Liver (tissue), 9 donors: ENCODE results near the gene EOLA1. TPM values are rescaled to one million over a fixed set of nuclear protein-coding genes. Genes with fewer than 3 reads are reported as not detected.

ENCODE experiments used
- DNase-seq: peaks from one replicate; pipeline ENCODE4 v3.0.0-alpha.2; 2017; ENCODE audit warnings: low spot score
- H3K27ac ChIP-seq, 2 donors: one replicate each; pipeline ENCODE4 v1.7.0; 2013; ENCODE audit warnings: inconsistent platforms in 2 of 2, low read length in 2 of 2, control low read depth in 1 of 2, low read depth in 1 of 2, mild to moderate bottlenecking in 1 of 2
- H3K27me3 ChIP-seq, 4 donors: one replicate each; pipeline versions ENCODE4 v1.6.1 to v1.7.0; 2013; ENCODE audit warnings: low read length in 3 of 4, inconsistent platforms in 1 of 4, mild to moderate bottlenecking in 1 of 4, moderate library complexity in 1 of 4; ENCODE audit not compliant: control insufficient read depth in 4 of 4, insufficient read depth in 4 of 4
- H3K36me3 ChIP-seq, 4 donors: one replicate each; pipeline versions ENCODE4 v1.6.1 to v1.7.0; 2013; ENCODE audit warnings: low read length in 3 of 4, mild to moderate bottlenecking in 3 of 4, low read depth in 1 of 4, moderate library complexity in 1 of 4; ENCODE audit not compliant: control insufficient read depth in 4 of 4, insufficient read depth in 3 of 4
- H3K4me1 ChIP-seq, 4 donors: one replicate each; pipeline versions ENCODE4 v1.6.1 to v1.7.0; 2013; ENCODE audit warnings: low read length in 3 of 4, mild to moderate bottlenecking in 3 of 4, moderate library complexity in 1 of 4; ENCODE audit not compliant: control insufficient read depth in 4 of 4, insufficient read depth in 4 of 4
- H3K4me3 ChIP-seq, 3 donors: one replicate each; pipeline versions ENCODE4 v1.6.1 to v1.7.0; 2013; ENCODE audit warnings: low read length in 3 of 3, control low read depth in 1 of 3, low read depth in 1 of 3, mild to moderate bottlenecking in 1 of 3
- H3K9ac ChIP-seq, 2 donors: one replicate each; pipeline ENCODE4 v1.7.0; 2013; ENCODE audit warnings: low read length in 2 of 2, mild to moderate bottlenecking in 2 of 2, moderate library complexity in 2 of 2, control low read depth in 1 of 2, low read depth in 1 of 2
- H3K9me3 ChIP-seq, 4 donors: one replicate each; pipeline versions ENCODE4 v1.6.1 to v1.7.0; 2013; ENCODE audit warnings: low read length in 3 of 4; ENCODE audit not compliant: control insufficient read depth in 4 of 4
- ATF3 ChIP-seq: IDR thresholded peaks from 2 replicates; pipeline ENCODE4 v1.6.1; 2016; ENCODE audit warnings: antibody characterized with exemption
- FOXA1 ChIP-seq: IDR thresholded peaks from 2 replicates; pipeline ENCODE4 v1.6.1; 2016; ENCODE audit warnings: antibody characterized with exemption
- FOXA2 ChIP-seq: IDR thresholded peaks from 2 replicates; pipeline ENCODE4 v1.6.1; 2016; ENCODE audit warnings: antibody characterized with exemption
- GABPA ChIP-seq, 2 donors: IDR thresholded peaks in 1 of 2; conservative IDR thresholded peaks in 1 of 2; 2 replicates each; pipeline ENCODE4 v1.6.1; 2016; ENCODE audit warnings: antibody characterized with exemption in 2 of 2, mild to moderate bottlenecking in 1 of 2, moderate library complexity in 1 of 2
- HNF4A ChIP-seq, 2 donors: conservative IDR thresholded peaks; 2 replicates each; pipeline ENCODE4 v1.6.1; 2016; ENCODE audit warnings: antibody characterized with exemption in 2 of 2, mild to moderate bottlenecking in 2 of 2
- NR2F2 ChIP-seq: IDR thresholded peaks from 2 replicates; pipeline ENCODE4 v1.6.1; 2016; ENCODE audit warnings: antibody characterized with exemption
- RXRA ChIP-seq, 2 donors: IDR thresholded peaks; 2 replicates each; pipeline ENCODE4 v1.6.1; 2017 to 2018; ENCODE audit warnings: antibody characterized with exemption in 2 of 2, mild to moderate bottlenecking in 1 of 2
- SP1 ChIP-seq: IDR thresholded peaks from 2 replicates; pipeline ENCODE4 v1.6.1; 2018; ENCODE audit warnings: antibody characterized with exemption, mild to moderate bottlenecking
- TAF1 ChIP-seq: conservative IDR thresholded peaks from 2 replicates; pipeline ENCODE4 v1.6.1; 2016; ENCODE audit warnings: antibody characterized with exemption, mild to moderate bottlenecking
- YY1 ChIP-seq: IDR thresholded peaks from 2 replicates; pipeline ENCODE4 v1.6.1; 2016; ENCODE audit warnings: antibody characterized with exemption, mild to moderate bottlenecking
- WGBS: extraction: QIAGEN DNeasy Blood & Tissue Kit; methylation state at CpG from one replicate; pipeline ENCODE4 v1.1.7; 2013; 5-methylcytosine and 5-hydroxymethylcytosine counted together
- polyA plus RNA-seq, 2 donors: library from polyadenylated mRNA; stranded (reverse) in 1 of 2; unstranded in 1 of 2; fragments of 200-250 nt in 1 of 2; fragments of >200 nt in 1 of 2; fragmentation: Nextera tagmentation in 1 of 2; extraction: Ambion mirVana in 1 of 2; gene quantifications; one replicate each; pipeline versions ENCODE4 v1.2.1 to v1.2.3, GENCODE V29; 2013 to 2015
- total RNA-seq, 2 donors: library from RNA; depleted of rRNA; stranded (reverse); fragments of >200 nt; gene quantifications; one replicate each; pipeline ENCODE4 v1.2.3, GENCODE V29; 2014
- TF ChIP-seq, protein P1 (sequence below): IDR thresholded peaks from 2 replicates; pipeline ENCODE4 v1.6.1; 2016; ENCODE audit warnings: antibody characterized with exemption
- TF ChIP-seq, protein P2 (sequence below): IDR thresholded peaks from 2 replicates; pipeline ENCODE4 v1.6.1; 2016; ENCODE audit warnings: antibody characterized with exemption, mild to moderate bottlenecking
- TF ChIP-seq, protein P3 (sequence below): fragments of 150-350 bp; IDR thresholded peaks from 2 replicates; pipeline ENCODE4 v1.5.1; 2017; ENCODE audit warnings: improper control_type of control experiment, low read depth, low read length; ENCODE audit not compliant: missing input control
- donor health status: healthy.
- donor health status: healthy.
- donor health status: healthy.
- donor health status: healthy.
- donor health status: healthy.

Gene EOLA1
- total and polyA plus RNA-seq, 4 donors = 7.5 to 17.2 (median 11.2) TPM

- H3K4me3 ChIP-seq = no peak overlapping the region
- H3K9me3 ChIP-seq = no peaks in the 10 kb centered on the region
- H3K9ac ChIP-seq = no peak overlapping the region
- H3K4me1 ChIP-seq = no peaks in the 10 kb centered on the region
- no peak overlapping the region for H3K27ac ChIP-seq
- no peaks in the 10 kb centered on the region for H3K36me3 ChIP-seq
- no peaks in the 10 kb centered on the region for H3K27me3 ChIP-seq
- DNase-seq = no peak
- 69% methylated on average over 9 of the region's 9 CpGs for WGBS
- TF ChIP-seq, protein P1, sequence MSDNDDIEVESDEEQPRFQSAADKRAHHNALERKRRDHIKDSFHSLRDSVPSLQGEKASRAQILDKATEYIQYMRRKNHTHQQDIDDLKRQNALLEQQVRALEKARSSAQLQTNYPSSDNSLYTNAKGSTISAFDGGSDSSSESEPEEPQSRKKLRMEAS = no peak
Observed at GRCh38 chrX:149513825-149514428, 26.9 kb upstream of the EOLA1 start.

DNA sequence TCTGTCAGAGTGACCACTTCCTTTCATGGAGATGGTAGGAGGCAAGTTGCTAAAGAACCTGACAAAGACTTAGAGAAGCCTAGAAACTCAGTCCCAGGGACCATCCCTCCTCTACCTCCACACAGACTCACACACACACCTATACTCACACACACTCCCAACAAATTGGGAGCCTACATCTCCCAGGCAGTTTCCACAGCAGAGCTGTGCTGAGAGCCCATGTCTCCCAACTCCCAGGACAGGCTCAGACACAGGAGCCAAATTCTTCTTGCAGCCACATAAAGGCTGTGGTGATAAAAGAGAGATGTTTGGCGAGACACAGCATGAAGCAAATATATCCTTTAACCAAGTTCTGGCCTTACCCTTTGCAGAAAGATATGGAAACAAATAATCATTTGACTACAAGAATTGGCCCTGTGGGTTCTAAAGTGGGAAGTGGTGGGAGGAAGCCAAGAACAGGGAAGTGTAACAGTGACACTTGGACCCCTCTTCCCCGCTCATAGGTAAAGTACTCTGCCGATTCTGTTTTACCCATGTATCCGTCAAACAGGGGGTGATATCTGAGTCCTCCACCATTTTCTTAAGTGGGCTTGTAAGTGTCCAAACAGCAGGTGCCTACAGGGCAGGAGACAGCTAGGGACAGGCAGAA lies 24.7 kb upstream of the EOLA1 start:
- Histone ChIP-seq H3K9ac (no peak overlapping the region), H3K9me3 (no peaks in the 10 kb centered on the region), H3K4me1 (no peaks in the 10 kb centered on the region), H3K27ac (no peak overlapping the region), H3K36me3 (no peaks in the 10 kb centered on the region), H3K4me3 (no peak overlapping the region), H3K27me3 (no peaks in the 10 kb centered on the region)
- no peak for TF ChIP-seq NR2F2
- TF ChIP-seq, protein P2, sequence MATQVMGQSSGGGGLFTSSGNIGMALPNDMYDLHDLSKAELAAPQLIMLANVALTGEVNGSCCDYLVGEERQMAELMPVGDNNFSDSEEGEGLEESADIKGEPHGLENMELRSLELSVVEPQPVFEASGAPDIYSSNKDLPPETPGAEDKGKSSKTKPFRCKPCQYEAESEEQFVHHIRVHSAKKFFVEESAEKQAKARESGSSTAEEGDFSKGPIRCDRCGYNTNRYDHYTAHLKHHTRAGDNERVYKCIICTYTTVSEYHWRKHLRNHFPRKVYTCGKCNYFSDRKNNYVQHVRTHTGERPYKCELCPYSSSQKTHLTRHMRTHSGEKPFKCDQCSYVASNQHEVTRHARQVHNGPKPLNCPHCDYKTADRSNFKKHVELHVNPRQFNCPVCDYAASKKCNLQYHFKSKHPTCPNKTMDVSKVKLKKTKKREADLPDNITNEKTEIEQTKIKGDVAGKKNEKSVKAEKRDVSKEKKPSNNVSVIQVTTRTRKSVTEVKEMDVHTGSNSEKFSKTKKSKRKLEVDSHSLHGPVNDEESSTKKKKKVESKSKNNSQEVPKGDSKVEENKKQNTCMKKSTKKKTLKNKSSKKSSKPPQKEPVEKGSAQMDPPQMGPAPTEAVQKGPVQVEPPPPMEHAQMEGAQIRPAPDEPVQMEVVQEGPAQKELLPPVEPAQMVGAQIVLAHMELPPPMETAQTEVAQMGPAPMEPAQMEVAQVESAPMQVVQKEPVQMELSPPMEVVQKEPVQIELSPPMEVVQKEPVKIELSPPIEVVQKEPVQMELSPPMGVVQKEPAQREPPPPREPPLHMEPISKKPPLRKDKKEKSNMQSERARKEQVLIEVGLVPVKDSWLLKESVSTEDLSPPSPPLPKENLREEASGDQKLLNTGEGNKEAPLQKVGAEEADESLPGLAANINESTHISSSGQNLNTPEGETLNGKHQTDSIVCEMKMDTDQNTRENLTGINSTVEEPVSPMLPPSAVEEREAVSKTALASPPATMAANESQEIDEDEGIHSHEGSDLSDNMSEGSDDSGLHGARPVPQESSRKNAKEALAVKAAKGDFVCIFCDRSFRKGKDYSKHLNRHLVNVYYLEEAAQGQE = no peak
- TF ChIP-seq, protein P3, sequence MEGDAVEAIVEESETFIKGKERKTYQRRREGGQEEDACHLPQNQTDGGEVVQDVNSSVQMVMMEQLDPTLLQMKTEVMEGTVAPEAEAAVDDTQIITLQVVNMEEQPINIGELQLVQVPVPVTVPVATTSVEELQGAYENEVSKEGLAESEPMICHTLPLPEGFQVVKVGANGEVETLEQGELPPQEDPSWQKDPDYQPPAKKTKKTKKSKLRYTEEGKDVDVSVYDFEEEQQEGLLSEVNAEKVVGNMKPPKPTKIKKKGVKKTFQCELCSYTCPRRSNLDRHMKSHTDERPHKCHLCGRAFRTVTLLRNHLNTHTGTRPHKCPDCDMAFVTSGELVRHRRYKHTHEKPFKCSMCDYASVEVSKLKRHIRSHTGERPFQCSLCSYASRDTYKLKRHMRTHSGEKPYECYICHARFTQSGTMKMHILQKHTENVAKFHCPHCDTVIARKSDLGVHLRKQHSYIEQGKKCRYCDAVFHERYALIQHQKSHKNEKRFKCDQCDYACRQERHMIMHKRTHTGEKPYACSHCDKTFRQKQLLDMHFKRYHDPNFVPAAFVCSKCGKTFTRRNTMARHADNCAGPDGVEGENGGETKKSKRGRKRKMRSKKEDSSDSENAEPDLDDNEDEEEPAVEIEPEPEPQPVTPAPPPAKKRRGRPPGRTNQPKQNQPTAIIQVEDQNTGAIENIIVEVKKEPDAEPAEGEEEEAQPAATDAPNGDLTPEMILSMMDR = no peak
- no peak for TF ChIP-seq SP1
- no peak for TF ChIP-seq FOXA1
- no peak for TF ChIP-seq TAF1
- TF ChIP-seq, protein P1 = no peak
- no peak for TF ChIP-seq FOXA2
- TF ChIP-seq HNF4A (conservative IDR thresholded peaks at IDR 0.05) = no peak
- no peak for TF ChIP-seq YY1
- TF ChIP-seq GABPA (IDR thresholded peaks at IDR 0.05 in 1 of 2, conservative IDR thresholded peaks at IDR 0.05 in 1 of 2) = no peak
- no peak for TF ChIP-seq ATF3
- TF ChIP-seq RXRA (IDR thresholded peaks at IDR 0.05) = no peak
- no peak for DNase-seq
- WGBS = 59% methylated on average over 4 of the region's 4 CpGs
